Activated CD4-positive, CD25-positive, alpha-beta regulatory T cell treated with anti-CD3 and anti-CD28 coated beads, Interleukin-2, amount 50 U/mL, for 16 hours (primary cell): ENCODE data around the gene DHCR24.

Experiments
- DNase-seq: peaks from one replicate; pipeline ENCODE4 v3.0.0-alpha.2; 2020; ENCODE audit warnings: low read depth, low spot score

The DHCR24 gene

GRCh38 chr1:54815086-54815876, 71.7 kb downstream of the DHCR24 start:
- no peak for DNase-seq

DNA sequence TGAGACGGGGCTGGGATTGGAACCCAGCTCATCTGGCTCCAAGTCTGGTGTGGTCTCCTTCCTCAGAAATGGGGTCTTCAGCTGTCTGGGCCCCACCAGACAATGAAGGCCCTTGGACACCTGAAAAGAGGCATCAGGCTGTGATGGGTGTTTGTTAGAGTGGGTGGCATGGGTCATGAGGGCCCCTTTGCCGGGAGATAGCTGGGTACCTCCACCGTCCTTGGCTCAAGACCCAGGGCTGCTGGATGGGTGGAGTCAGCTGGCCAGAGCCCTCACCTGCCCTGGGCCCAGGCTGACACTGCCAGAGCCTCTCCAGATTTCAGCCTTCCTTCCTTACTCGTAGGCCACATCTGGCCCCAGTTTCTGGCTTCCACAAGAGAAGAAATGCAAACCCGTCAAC, 72.4 kb downstream of the DHCR24 start:
- DNase-seq = no peak

GRCh38 chr1:54814126-54814498, 72.9 kb downstream of the DHCR24 start:
- DNase-seq = no peak

DNA sequence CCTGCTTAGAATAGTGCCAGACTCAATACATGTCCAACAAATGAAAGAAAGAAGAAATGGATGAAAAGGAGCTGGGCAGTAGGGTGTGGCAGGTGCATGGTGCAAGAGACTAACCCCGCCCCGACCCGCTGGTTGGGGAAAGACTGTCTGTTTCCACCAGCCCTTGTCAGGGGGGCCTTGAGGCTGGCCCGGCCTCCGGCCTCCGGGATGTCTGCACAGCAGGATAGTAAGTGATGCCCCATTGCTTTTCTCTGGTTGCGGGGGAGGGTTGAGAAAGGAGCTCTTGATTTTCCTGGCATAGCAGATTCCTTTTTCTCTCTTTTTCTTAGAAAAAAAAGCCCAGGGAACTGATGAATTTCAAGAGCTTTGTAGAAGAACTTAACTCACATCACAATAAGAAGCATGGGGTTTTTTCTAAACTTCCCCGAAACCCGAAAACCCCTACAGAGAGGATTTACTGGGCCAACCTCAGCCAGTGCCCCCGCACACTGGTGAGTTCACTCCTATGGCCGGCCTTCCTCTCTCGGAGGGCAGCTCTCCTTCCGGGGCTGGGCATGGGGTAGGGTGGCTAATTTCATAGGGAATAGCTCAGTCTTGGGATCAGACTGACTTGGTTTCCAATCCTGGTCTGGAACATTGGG, 73.4 kb downstream of the DHCR24 start:
- no peak for DNase-seq

- no peak for DNase-seq
Measured at GRCh38 chr1:54812801-54813484, 74.1 kb downstream of the DHCR24 start.

GRCh38 chr1:54811739-54812655, 75.0 kb downstream of the DHCR24 start:
- DNase-seq = no peak

DNA sequence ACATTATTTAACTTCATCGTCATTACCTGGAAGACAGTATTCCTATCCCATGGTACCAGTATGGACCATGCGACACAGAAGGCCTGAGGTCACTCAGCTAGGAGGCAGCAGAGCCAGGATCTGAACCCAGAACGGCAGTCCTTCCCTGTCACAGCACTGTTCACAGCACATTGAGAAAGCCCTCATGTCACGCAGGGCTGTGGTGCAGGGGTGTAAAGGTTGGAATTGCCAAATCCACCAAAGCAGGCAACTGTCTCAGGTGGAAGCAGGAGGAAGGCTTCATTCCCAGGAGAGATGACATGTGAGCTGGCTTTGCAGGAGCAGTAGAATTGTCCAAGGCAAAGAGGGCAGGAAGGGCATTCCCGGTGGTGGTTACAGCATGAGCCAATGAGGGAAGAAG, 75.9 kb downstream of the DHCR24 start:
- no peak for DNase-seq

DNA sequence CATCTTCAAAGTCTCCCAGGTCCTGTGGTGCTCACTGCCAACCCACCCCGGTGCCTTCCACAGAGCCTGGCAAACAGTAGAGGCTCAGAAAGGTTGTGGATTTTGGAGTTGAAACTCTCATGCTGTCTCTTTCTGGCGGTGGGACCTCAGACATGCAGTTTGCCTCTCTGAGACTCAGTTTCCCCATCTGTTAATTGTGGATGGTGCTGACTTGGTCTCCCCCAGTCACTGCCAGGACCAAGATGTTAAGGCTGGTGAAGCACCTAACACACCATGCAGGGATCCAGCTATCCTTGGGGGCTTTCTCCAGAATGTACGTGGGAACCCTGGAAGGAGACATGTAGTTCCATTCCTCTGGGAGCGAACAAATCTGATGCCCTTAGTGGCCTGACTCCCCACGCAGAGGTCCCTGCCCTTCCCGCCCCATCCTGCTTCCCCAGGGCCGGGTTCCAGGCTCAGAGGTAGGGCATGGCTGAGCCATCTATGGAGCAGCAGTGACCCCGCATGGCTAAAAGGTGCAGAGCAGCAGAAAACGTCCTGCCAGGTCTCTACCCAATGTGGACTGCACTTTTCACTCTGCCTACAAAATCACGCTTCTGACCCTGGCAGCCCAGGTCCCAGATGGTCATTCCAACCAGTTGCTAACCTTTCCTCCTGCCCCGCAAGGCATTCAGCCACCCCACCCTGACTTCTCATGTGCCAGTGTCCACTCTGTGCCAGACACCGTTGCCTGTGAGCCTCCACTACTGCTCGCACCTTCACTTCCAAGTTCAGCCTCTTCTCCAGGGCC, 76.6 kb downstream of the DHCR24 start:
- peak; percentile 33 for DNase-seq

GRCh38 chr1:54809496-54810074, 77.4 kb downstream of the DHCR24 start:
- no peak for DNase-seq

DNA sequence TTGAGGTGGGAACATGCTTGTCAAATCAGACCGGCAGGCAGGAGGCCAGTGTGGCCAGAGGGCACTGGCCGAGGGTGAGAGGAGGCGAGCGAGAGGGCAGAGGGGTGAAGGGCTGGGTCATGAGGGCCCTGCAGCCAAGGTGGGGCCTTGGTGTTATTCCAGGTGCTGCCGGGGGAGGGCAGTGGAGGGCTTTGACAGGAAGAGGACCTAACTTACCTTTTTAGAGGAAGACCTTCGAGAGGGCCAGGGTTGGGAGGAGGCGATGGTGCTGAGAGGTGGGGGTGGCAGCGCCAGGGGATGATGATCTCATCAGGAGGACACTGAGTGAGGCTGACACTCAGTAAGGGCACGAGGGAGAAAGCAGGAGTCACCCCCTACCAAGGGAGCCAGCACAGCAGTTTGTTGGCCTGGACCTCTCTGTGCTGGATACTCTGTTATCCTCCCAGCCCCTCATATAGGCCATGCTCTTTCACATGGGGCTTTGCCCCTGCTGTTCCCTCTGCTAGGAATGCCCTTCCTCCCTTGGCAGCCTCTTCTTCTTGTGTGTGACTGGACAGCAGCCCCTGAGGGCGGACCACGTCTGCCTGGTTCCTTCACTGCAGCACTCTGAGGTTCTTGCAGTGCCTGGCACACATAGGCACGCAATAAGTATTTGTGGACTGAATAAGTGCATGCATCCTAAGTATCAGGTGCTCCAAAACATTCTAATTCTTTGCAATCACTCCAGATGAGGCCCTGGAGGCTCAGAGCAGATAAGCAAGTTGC, 78.4 kb downstream of the DHCR24 start:
- no peak for DNase-seq

GRCh38 chr1:54807756-54808155, 79.2 kb downstream of the DHCR24 start:
- no peak for DNase-seq

GRCh38 chr1:54806931-54807611, 79.9 kb downstream of the DHCR24 start:
- DNase-seq = no peak

DNA sequence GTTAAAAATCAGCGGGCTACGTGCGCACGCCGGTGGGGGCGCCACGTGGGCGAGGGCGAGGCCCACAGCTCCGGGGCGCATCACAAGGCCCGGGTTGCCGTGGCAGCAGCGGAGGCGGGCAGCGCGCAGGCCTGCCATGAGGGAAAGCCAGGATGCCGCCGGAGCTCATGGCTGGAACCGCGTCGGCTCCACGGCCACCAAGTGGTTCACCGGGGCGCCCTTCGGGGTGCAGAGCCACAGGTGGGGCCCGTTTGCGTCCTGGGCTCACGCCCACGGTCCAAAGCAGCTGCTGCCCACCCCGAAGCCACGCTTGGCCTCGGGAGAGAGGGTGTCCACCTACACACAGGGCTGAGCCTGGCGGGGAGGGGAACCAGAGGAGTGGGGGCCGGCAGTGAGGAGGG, 81.0 kb downstream of the DHCR24 start:
- no peak for DNase-seq

DNA sequence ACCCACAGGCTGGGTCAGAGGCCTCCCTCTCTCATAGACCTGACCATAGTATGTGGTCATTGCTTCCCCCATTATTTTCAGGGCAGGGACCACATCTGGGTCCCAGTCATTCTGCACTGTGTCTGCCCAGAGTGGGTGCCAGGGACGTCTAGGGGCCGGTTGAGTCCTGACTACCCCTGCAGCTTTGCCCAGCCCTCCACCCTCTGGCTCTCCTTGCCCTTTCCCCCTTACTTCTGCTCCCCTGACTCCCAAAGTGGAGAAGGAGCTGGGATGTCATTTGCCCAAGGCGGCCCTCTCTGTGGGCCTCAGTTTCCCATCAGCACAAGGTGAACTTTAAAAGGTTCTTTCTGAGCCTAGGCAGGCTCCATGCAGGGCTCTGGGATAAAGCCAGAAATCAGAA, 81.5 kb downstream of the DHCR24 start:
- DNase-seq = no peak

DNA sequence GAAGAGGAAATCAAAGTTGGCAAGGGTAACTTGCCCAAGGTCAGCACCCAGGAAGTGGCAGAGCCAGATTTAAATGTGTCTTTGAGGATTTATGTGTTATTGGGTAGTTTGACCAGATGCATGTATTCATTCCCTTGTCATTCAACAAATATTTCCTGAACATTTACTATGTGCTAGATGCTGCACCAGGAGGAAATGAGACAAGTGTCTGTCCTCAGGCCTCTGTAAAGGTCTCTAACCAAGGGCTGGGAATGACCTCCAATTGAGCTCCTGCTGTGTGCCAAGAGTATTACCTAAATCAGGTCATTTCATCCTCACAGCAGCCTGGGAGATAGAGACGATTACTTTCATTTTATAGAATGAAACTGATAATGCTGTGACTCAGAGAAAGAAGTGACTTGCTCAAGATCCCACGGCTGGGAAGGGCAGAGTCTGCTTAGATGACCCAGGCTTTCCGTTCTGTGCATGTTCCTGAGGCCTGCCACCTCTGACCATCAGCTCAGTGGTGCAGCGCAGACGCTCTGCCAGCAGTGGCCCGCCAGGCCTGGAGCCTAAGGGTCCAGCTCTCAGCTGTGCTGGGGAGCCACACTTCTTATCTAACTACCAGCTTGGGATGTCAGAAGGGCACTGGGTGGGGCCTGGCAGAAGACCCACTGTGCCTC, 82.4 kb downstream of the DHCR24 start:
- DNase-seq = no peak

- no peak for DNase-seq
Measured at GRCh38 chr1:54803761-54804470, 83.1 kb downstream of the DHCR24 start.

- peak; percentile 56 for DNase-seq
Measured at GRCh38 chr1:54800899-54801759, 85.9 kb downstream of the DHCR24 start, which contains the start of gene TTC22. TSS of gene TTC22 (minus strand) at chr1:54801323. CDS start at chr1:54801163, 160 bp downstream.
